Chondrocyte (in vitro differentiated cells): ENCODE measurements around the gene ABTB2. TPM values are rescaled to one million over a fixed set of nuclear protein-coding genes. Genes with fewer than 3 reads are reported as not detected.
"Not testable (repeated sequence)": the region's sequence is repeated elsewhere in the genome, so short reads cannot be mapped to it uniquely, and the experiment has no call there.

Source experiments
- DNase-seq: peaks from one replicate; pipeline ENCODE4 v3.0.0; 2021; ENCODE audit warnings: mixed read lengths, low spot score
- H3K27ac Mint-ChIP-seq: one replicate; pipeline ENCODE4 v1.8.0; 2021; ENCODE audit warnings: mild to moderate bottlenecking, moderate library complexity, mixed read lengths; ENCODE audit not compliant: unreplicated experiment
- H3K27me3 Mint-ChIP-seq: 2 replicates; pipeline ENCODE4 v1.8.0; 2021; ENCODE audit warnings: low read depth, mixed read lengths
- H3K36me3 Mint-ChIP-seq: 2 replicates; pipeline ENCODE4 v1.8.0; 2021; ENCODE audit warnings: low read depth, mixed read lengths
- H3K4me1 Mint-ChIP-seq: 2 replicates; pipeline ENCODE4 v1.8.0; 2021; ENCODE audit warnings: low read depth, mild to moderate bottlenecking, mixed read lengths
- H3K4me3 Mint-ChIP-seq: one replicate; pipeline ENCODE4 v1.8.0; 2021; ENCODE audit warnings: mild to moderate bottlenecking, moderate library complexity, mixed read lengths; ENCODE audit not compliant: unreplicated experiment
- H3K9me3 Mint-ChIP-seq: 2 replicates; pipeline ENCODE4 v1.8.0; 2021; ENCODE audit warnings: low read depth, mixed read lengths
- CTCF ChIP-seq: fragments of 200-600 bp; sonication (generic); IDR thresholded peaks from 2 replicates; pipeline ENCODE4 v1.5.0; 2021; ENCODE audit warnings: antibody characterized with exemption, mild to moderate bottlenecking, moderate library complexity
- total RNA-seq: library from RNA; stranded (reverse); gene quantifications from 3 replicates; pipeline ENCODE4 v1.2.1, GENCODE V29; 2021

ABTB2 gene
- total RNA-seq, 1 donor from 2014 or later, result 3.1 TPM

GRCh38 chr11:34250732-34251588 is 106.8 kb downstream of the ABTB2 start:
- Mint-ChIP-seq H3K27me3 (no peaks in the 10 kb centered on the region), H3K36me3 (no peaks in the 10 kb centered on the region), H3K4me3 (peak overlapping the region; percentile 63), H3K9me3 (no peaks in the 10 kb centered on the region), H3K4me1 (peaks cover 27% of the 10 kb centered on the region), H3K27ac (peak overlapping the region; percentile 89)
- DNase-seq, result peak; percentile 53
- TF ChIP-seq CTCF, result no peak

GRCh38 chr11:34250211-34250610 is 107.6 kb downstream of the ABTB2 start:
- Mint-ChIP-seq H3K9me3 (no peaks in the 10 kb centered on the region), H3K36me3 (no peaks in the 10 kb centered on the region), H3K27ac (no peak overlapping the region), H3K4me3 (no peak overlapping the region), H3K27me3 (no peaks in the 10 kb centered on the region), H3K4me1 (peaks cover 25% of the 10 kb centered on the region)
- no peak for DNase-seq
- TF ChIP-seq CTCF, result no peak

DNA sequence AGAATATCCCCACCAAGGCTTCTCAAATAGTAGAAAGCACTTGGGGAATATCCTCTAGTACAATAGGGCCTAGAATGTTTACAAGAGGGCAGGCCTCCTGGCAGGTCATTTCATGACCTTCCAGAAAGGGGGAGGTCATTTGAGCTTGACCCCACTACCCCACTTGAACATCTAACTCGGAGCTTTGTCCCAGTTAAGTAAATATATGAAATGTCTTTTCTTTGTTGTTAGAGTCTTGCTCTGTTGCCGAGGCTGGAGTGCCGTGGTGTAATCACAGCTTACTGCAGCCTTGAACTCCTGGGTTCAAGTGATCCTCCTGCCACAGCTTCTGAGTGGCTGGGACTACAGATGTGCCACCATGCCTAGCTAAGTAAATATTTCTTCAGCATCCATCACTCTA is 108.4 kb downstream of the ABTB2 start:
- Mint-ChIP-seq H3K27me3 (no peaks in the 10 kb centered on the region), H3K4me3 (no peak overlapping the region), H3K27ac (no peak overlapping the region), H3K36me3 (no peaks in the 10 kb centered on the region), H3K4me1 (peaks cover 26% of the 10 kb centered on the region), H3K9me3 (no peaks in the 10 kb centered on the region)
- TF ChIP-seq CTCF, result no peak
- DNase-seq, result no peak

DNA sequence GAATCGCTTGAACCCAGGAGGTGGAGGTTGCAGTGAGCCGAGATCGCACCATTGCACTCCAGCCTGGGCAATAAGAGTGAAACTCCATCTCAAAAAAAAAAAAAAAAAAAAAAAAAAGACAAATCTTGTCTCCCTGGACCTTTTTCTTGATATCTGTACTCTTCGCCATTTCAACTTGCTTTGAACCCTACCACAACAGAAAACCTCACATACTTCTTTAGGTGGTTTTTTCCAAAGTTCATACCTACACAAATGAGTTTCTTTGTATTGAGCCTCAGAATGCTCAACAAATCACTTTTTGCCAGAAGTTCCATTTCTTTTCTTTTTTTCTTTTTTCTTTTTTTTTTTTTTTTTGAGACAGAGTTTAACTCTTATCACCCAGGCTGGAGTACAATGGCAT is 111.3 kb downstream of the ABTB2 start:
- not testable (repeated sequence) for DNase-seq, H3K36me3 Mint-ChIP-seq, H3K27ac Mint-ChIP-seq, H3K9me3 Mint-ChIP-seq, H3K27me3 Mint-ChIP-seq, H3K4me3 Mint-ChIP-seq
- H3K4me1 Mint-ChIP-seq, result peaks cover 31% of the 10 kb centered on the region

DNA sequence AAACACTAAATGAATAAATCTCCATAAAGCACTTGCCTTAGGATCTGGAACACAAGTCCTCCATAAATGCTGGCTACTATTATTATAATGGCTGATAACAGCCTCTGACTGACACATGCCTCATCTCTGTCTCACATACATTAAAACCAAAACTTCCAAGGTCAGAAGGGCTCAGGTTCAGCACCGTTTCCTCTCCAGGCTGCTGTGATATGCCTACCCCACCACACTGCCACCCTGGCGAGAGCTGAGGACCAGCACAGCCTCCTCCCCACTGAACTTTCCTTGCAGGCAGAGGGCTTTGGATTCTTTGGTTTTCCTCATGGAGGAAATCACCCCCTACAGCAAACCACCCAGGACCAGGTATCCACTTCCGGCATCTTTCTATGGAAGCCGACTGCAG is 112.8 kb downstream of the ABTB2 start:
- H3K4me3 Mint-ChIP-seq, result no peak overlapping the region
- no peaks in the 10 kb centered on the region for H3K27me3 Mint-ChIP-seq
- DNase-seq, result no peak
- TF ChIP-seq CTCF, result no peak
- H3K36me3 Mint-ChIP-seq, result no peaks in the 10 kb centered on the region
- H3K27ac Mint-ChIP-seq, result no peak overlapping the region
- H3K9me3 Mint-ChIP-seq, result no peaks in the 10 kb centered on the region
- peaks cover 22% of the 10 kb centered on the region for H3K4me1 Mint-ChIP-seq
